Endothelial cell of umbilical vein (primary cell): ENCODE measurements around the gene FUT8. TPM values are rescaled to one million over a fixed set of nuclear protein-coding genes. Genes with fewer than 3 reads are reported as not detected.

Source experiments
- BruUV-seq: library from RNA; stranded (reverse); fragments of 400-500 nt; replicated peaks from 2 replicates; lab custom pipeline; 2021; lab: Mats Ljungman, UMichigan
- CTCF ChIA-PET: fragments of 300-600, 350-600 bp; sonication (Branson Sonifier 250); formaldehyde crosslinking; loops from one replicate; lab custom pipeline; 2021; ENCODE audit warnings: antibody characterized with exemption, inconsistent platforms; lab: Charles Lee
- POLR2A ChIA-PET: fragments of 300-600, 350-600 bp; sonication (Branson Sonifier 250); formaldehyde crosslinking; loops from one replicate; lab custom pipeline; 2021; ENCODE audit warnings: antibody characterized with exemption, inconsistent platforms; lab: Charles Lee
- DNase-seq: peaks from one replicate; pipeline ENCODE4 v3.0.0-alpha.2; 2011; ENCODE audit warnings: low read depth, low spot score
- FAIRE-seq: peaks from 2 replicates; lab custom pipeline; 2011; peaks lifted over from hg19 to GRCh38; lab: Jason Lieb, UNC
- H2AFZ ChIP-seq: 2 replicates; pipeline ENCODE4 v1.6.0; 2012; ENCODE audit warnings: low read depth, low read length, control low read depth, inconsistent platforms
- H3K27ac ChIP-seq: 2 replicates; pipeline ENCODE4 v1.5.1; 2011; ENCODE audit warnings: low read depth, mild to moderate bottlenecking, control low read depth, low read length, moderate library complexity; ENCODE audit not compliant: insufficient read depth
- H3K27me3 ChIP-seq, 2 experiments: 2 replicates each; pipeline versions ENCODE4 v1.6.0 to v1.6.1; 2011; ENCODE audit warnings: low read length in 2 of 2, mixed read lengths in 1 of 2; ENCODE audit not compliant: control insufficient read depth in 2 of 2, insufficient read depth in 2 of 2
- H3K36me3 ChIP-seq, 2 experiments: 2 replicates in 1 of 2; 3 replicates in 1 of 2; pipeline ENCODE4 v1.5.1; 2011; ENCODE audit warnings: low read length in 2 of 2, mild to moderate bottlenecking in 1 of 2, moderate library complexity in 1 of 2; ENCODE audit not compliant: control insufficient read depth in 2 of 2, insufficient read depth in 2 of 2; ENCODE audit errors: extremely low read depth in 1 of 2
- H3K4me1 ChIP-seq: 3 replicates; pipeline ENCODE4 v1.5.1; 2011; ENCODE audit warnings: mild to moderate bottlenecking, low read length; ENCODE audit not compliant: control insufficient read depth, insufficient read depth; ENCODE audit errors: extremely low read depth
- H3K4me2 ChIP-seq: 2 replicates; pipeline ENCODE4 v1.6.1; 2011; ENCODE audit warnings: low read length, control low read depth, mixed read lengths; ENCODE audit not compliant: insufficient read depth
- H3K4me3 ChIP-seq, 3 experiments: fragments of 200-600 bp in 1 of 3; sonication (generic), shearing (Covaris generic) in 1 of 3; replicated peaks in 1 of 3; 2 replicates each; pipeline ENCODE4 v1.5.1; 2011 to 2016; ENCODE audit warnings: control low read depth in 3 of 3, low read length in 3 of 3, mild to moderate bottlenecking in 2 of 3, inconsistent platforms in 1 of 3, low read depth in 1 of 3, moderate library complexity in 1 of 3; ENCODE audit not compliant: insufficient read depth in 1 of 3
- H3K79me2 ChIP-seq: 2 replicates; pipeline ENCODE4 v1.6.0; 2012; ENCODE audit warnings: low read length, inconsistent platforms; ENCODE audit not compliant: control insufficient read depth, insufficient read depth
- H3K9ac ChIP-seq: replicated peaks from 2 replicates; pipeline ENCODE3; 2011; ENCODE audit warnings: low read length, control low read depth; ENCODE audit not compliant: insufficient read depth; ENCODE audit errors: extremely low read depth
- H3K9me1 ChIP-seq: replicated peaks from 3 replicates; pipeline ENCODE4 v1.6.0; 2011; ENCODE audit warnings: mild to moderate bottlenecking, low read length; ENCODE audit not compliant: control insufficient read depth, insufficient read depth; ENCODE audit errors: extremely low read depth
- H3K9me3 ChIP-seq: replicated peaks from 2 replicates; pipeline ENCODE4 v1.5.1; 2012; ENCODE audit warnings: low read length, inconsistent platforms; ENCODE audit not compliant: control insufficient read depth, insufficient read depth
- H4K20me1 ChIP-seq: replicated peaks from 2 replicates; pipeline ENCODE3; 2011; ENCODE audit warnings: mild to moderate bottlenecking, low read length; ENCODE audit not compliant: control insufficient read depth, insufficient read depth; ENCODE audit errors: extremely low read depth
- CTCF ChIP-seq, 2 donors: IDR thresholded peaks; 1 replicate in 1 of 2; 2 replicates in 1 of 2; pipeline ENCODE4 v1.5.1; 2011; ENCODE audit warnings: low read length in 2 of 2, mild to moderate bottlenecking in 2 of 2, moderate library complexity in 2 of 2, control low read depth in 1 of 2, inconsistent platforms in 1 of 2, low read depth in 1 of 2; ENCODE audit not compliant: insufficient read depth in 1 of 2; ENCODE audit errors: extremely low read depth in 1 of 2
- EZH2 ChIP-seq: IDR thresholded peaks from 2 replicates; pipeline ENCODE4 v1.6.1; 2012; ENCODE audit warnings: borderline replicate concordance, low read depth, mild to moderate bottlenecking, moderate library complexity, low read length, inconsistent platforms; ENCODE audit not compliant: severe bottlenecking
- FOS ChIP-seq: IDR thresholded peaks from 2 replicates; pipeline ENCODE4 v1.6.1; 2011; ENCODE audit warnings: mild to moderate bottlenecking, low read length, moderate library complexity, borderline replicate concordance; ENCODE audit not compliant: insufficient read depth
- GATA2 ChIP-seq: IDR thresholded peaks from 2 replicates; pipeline ENCODE4 v1.7.0; 2011; ENCODE audit warnings: low read depth, mild to moderate bottlenecking, moderate library complexity, mixed read lengths, low read length; ENCODE audit not compliant: insufficient read length, insufficient read depth
- JUN ChIP-seq: IDR thresholded peaks from 2 replicates; pipeline ENCODE4 v1.6.1; 2011; ENCODE audit warnings: borderline replicate concordance, low read depth; ENCODE audit not compliant: insufficient read length, insufficient read depth
- MYC ChIP-seq: IDR thresholded peaks from one replicate; pipeline ENCODE4 v1.6.1; 2011; ENCODE audit warnings: mild to moderate bottlenecking, low read depth, low read length
- POLR2A ChIP-seq: IDR thresholded peaks from 2 replicates; pipeline ENCODE4 v1.6.1; 2012; ENCODE audit warnings: low read depth, mild to moderate bottlenecking, control low read depth, low read length
- POLR2AphosphoS5 ChIP-seq: IDR thresholded peaks from 2 replicates; pipeline ENCODE4 v1.6.1; 2012; ENCODE audit warnings: low read depth, mild to moderate bottlenecking, control low read depth, low read length, moderate library complexity; ENCODE audit not compliant: insufficient read depth
- dilution Hi-C: fragments of 300-500 bp; cut with MboI; formaldehyde crosslinking; loops from one replicate; pipeline ENCODE4 v1.15.0; 2019; ENCODE audit warnings: low sequenced_read_pairs; ENCODE audit not compliant: extremely low pct_ligation_motif_present
- intact Hi-C: fragments of 100-400 bp; cut with micrococcal nuclease; formaldehyde crosslinking; loops from one replicate; pipeline ENCODE4 v1.10.0; 2022
- polyA plus RNA-seq, 4 experiments: library from polyadenylated mRNA; depleted of rRNA in 3 of 4; stranded (reverse) in 3 of 4; unstranded in 1 of 4; fragments of >200 nt; gene quantifications; 2 replicates each; pipeline versions ENCODE4 v1.2.1 to v1.2.3, GENCODE V29; 2011 to 2012; ENCODE audit warnings: missing spikeins in 1 of 4
- total RNA-seq: library from RNA; stranded (reverse); gene quantifications from 2 replicates; pipeline ENCODE4 v1.2.3, GENCODE V29; 2021
- TF ChIP-seq, protein P1 (sequence below): IDR thresholded peaks from 2 replicates; pipeline ENCODE4 v1.6.1; 2011; ENCODE audit not compliant: insufficient read depth, insufficient read length

FUT8 gene
- total and polyA plus RNA-seq, 2 donors (not counting 3 experiments of a cell fraction or from before 2014, with no cell fraction given), result 16.7 to 38.8 TPM

DNA sequence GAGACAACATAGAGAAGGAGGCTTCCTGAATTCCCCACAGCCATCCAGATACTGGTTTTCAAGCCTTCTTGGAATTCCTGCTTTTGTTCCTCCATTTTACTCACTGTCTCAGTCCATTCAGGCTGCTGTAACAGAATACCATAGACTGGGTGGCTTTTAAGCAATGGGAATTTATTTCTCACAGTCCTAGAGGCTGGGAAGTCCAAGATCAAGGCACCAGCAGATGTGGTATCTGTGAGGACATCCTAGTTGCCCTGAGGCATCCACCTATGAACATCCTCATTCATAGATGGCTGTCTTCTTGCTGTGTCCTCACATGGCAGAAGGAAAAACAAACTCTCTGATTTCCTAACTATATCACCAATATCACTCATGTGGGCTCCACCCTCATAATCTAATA is 374.9 kb downstream of the FUT8 start:
- Histone ChIP-seq H3K4me2 (no peak overlapping the region), H3K27me3 (no peaks in the 10 kb centered on the region), H3K4me1 (no peaks in the 10 kb centered on the region), H3K9me1 (no peaks in the 10 kb centered on the region), H3K9ac (no peak overlapping the region), H3K27ac (no peak overlapping the region), H3K36me3 (no peaks in the 10 kb centered on the region), H3K4me3 (no peak overlapping the region), H2AFZ (no peak overlapping the region), H3K9me3 (no peaks in the 10 kb centered on the region), H3K79me2 (no peaks in the 10 kb centered on the region), H4K20me1 (no peaks in the 10 kb centered on the region)
- no peak for DNase-seq
- BruUV-seq, result no TSS peak
- CTCF ChIA-PET, result no interaction called here
- no peak for FAIRE-seq
- dilution Hi-C loops, result no loop called here
- POLR2A ChIA-PET, result no interaction called here
- intact Hi-C loops, result no loop called here
- TF ChIP-seq GATA2 (no peak), POLR2A (no peak), JUN (no peak), EZH2 (no peak), POLR2AphosphoS5 (no peak), FOS (no peak), CTCF (IDR thresholded peaks at IDR 0.05; ENCODE audit: extremely low read depth in 1 of 2, insufficient read depth in 1 of 2, low read depth in 1 of 2, low read length in 2 of 2) (no peak), MYC (no peak)
- TF ChIP-seq, protein P1, sequence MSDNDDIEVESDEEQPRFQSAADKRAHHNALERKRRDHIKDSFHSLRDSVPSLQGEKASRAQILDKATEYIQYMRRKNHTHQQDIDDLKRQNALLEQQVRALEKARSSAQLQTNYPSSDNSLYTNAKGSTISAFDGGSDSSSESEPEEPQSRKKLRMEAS, result no peak
